SK-N-SH (cell line): ENCODE results near the gene POU2F3. TPM values are rescaled to one million over a fixed set of nuclear protein-coding genes. Genes with fewer than 3 reads are reported as not detected.

Experiments used
- CTCF ChIA-PET: fragments of 300-600, 350-600 bp; formaldehyde crosslinking; extraction: SDS; loops from one replicate; lab custom pipeline; 2021; lab: Yijun Ruan, JAX
- POLR2A ChIA-PET: fragments of 350-600 bp; sonication (Branson Sonifier 250); formaldehyde crosslinking; extraction: SDS; loops from one replicate; lab custom pipeline; 2020; ENCODE audit warnings: antibody characterized with exemption, inconsistent platforms; lab: Yijun Ruan, JAX
- DNase-seq: peaks from one replicate; pipeline ENCODE4 v3.0.0; 2012
- H2AFZ ChIP-seq: fragments of 200-600 bp; sonication (generic); 2 replicates; pipeline ENCODE4 v1.8.1; 2016; ENCODE audit warnings: antibody characterized with exemption, mild to moderate bottlenecking, low read depth
- H3F3A ChIP-seq: fragments of 200-600 bp; sonication (generic); replicated peaks from 2 replicates; pipeline ENCODE3; 2016; ENCODE audit warnings: antibody characterized with exemption, mild to moderate bottlenecking; ENCODE audit not compliant: insufficient read depth
- H3K27ac ChIP-seq, 2 experiments: fragments of 200-500 bp in 1 of 2; fragments of 200-600 bp in 1 of 2; sonication (Bioruptor generic) in 1 of 2; sonication (generic), shearing (Covaris generic) in 1 of 2; 2 replicates each; pipeline versions ENCODE4 v1.5.1 to v1.6.1; 2014 to 2016; ENCODE audit warnings: low read depth in 2 of 2, inconsistent platforms in 1 of 2, low read length in 1 of 2, mild to moderate bottlenecking in 1 of 2, mixed read lengths in 1 of 2
- H3K27me3 ChIP-seq: fragments of 200-600 bp; sonication (generic), shearing (Covaris generic); 2 replicates; pipeline ENCODE4 v1.6.1; 2016; ENCODE audit warnings: mixed run types; ENCODE audit not compliant: insufficient read depth
- H3K36me3 ChIP-seq, 2 experiments: fragments of 200-500 bp in 1 of 2; fragments of 200-600 bp in 1 of 2; sonication (Bioruptor generic) in 1 of 2; sonication (generic) in 1 of 2; replicated peaks in 1 of 2; 2 replicates each; pipeline versions ENCODE3 to v1.5.1; 2014 to 2016; ENCODE audit warnings: low read length in 1 of 2, mild to moderate bottlenecking in 1 of 2; ENCODE audit not compliant: insufficient read depth in 2 of 2, control insufficient read depth in 1 of 2
- H3K4me1 ChIP-seq, 2 experiments: fragments of 200-500 bp in 1 of 2; fragments of 200-600 bp in 1 of 2; sonication (Bioruptor generic) in 1 of 2; sonication (generic), shearing (Covaris generic) in 1 of 2; 2 replicates each; pipeline versions ENCODE4 v1.5.1 to v1.6.1; 2014 to 2016; ENCODE audit warnings: low read depth in 1 of 2, low read length in 1 of 2, mixed run types in 1 of 2; ENCODE audit not compliant: insufficient read depth in 2 of 2, control insufficient read depth in 1 of 2
- H3K4me2 ChIP-seq: fragments of 200-600 bp; sonication (generic), shearing (Covaris generic); 2 replicates; pipeline ENCODE4 v1.6.1; 2017; ENCODE audit warnings: mixed run types
- H3K4me3 ChIP-seq, 2 experiments: fragments of 200-500 bp in 1 of 2; fragments of 200-600 bp in 1 of 2; sonication (Bioruptor generic) in 1 of 2; sonication (generic), shearing (Covaris generic) in 1 of 2; 2 replicates each; pipeline versions ENCODE4 v1.5.1 to v1.8.1; 2014 to 2016; ENCODE audit warnings: low read depth in 2 of 2, inconsistent platforms in 1 of 2, low read length in 1 of 2, mild to moderate bottlenecking in 1 of 2, mixed read lengths in 1 of 2, moderate library complexity in 1 of 2
- H3K79me2 ChIP-seq: fragments of 200-600 bp; sonication (generic); 2 replicates; pipeline ENCODE4 v1.8.1; 2017; ENCODE audit warnings: mild to moderate bottlenecking; ENCODE audit not compliant: insufficient read depth
- H3K9ac ChIP-seq: fragments of 200-600 bp; sonication (generic); 2 replicates; pipeline ENCODE4 v1.6.1; 2017; ENCODE audit warnings: mixed run types
- H3K9me2 ChIP-seq: fragments of 200-600 bp; sonication (generic); 2 replicates; pipeline ENCODE4 v1.6.1; 2017; ENCODE audit warnings: mixed run types
- H3K9me3 ChIP-seq: fragments of 200-600 bp; sonication (generic); 2 replicates; pipeline ENCODE4 v1.6.1; 2017; ENCODE audit warnings: mixed run types, mild to moderate bottlenecking, moderate library complexity
- H4K20me1 ChIP-seq: fragments of 200-600 bp; sonication (generic); 2 replicates; pipeline ENCODE4 v1.6.1; 2017; ENCODE audit warnings: mild to moderate bottlenecking, mixed run types; ENCODE audit not compliant: insufficient read depth
- CHD2 ChIP-seq: fragments of 150-350 bp; IDR thresholded peaks from 2 replicates; pipeline ENCODE4 v1.6.1; 2018; ENCODE audit warnings: low read length; ENCODE audit not compliant: partially characterized antibody
- EP300 ChIP-seq, 2 experiments: IDR thresholded peaks; 2 replicates each; pipeline versions ENCODE4 v1.4.0 to v1.6.1; 2012; ENCODE audit warnings: borderline replicate concordance in 1 of 2, low read depth in 1 of 2, low read length in 1 of 2
- FOXM1 ChIP-seq: IDR thresholded peaks from 2 replicates; pipeline ENCODE4 v1.4.0; 2012; ENCODE audit warnings: low read depth, mild to moderate bottlenecking
- GABPA ChIP-seq: IDR thresholded peaks from 2 replicates; pipeline ENCODE4 v1.4.0; 2012; ENCODE audit warnings: low read depth, mild to moderate bottlenecking
- JUND ChIP-seq: IDR thresholded peaks from 2 replicates; pipeline ENCODE4 v1.4.0; 2012
- MEF2A ChIP-seq: IDR thresholded peaks from 2 replicates; pipeline ENCODE4 v1.4.0; 2012; ENCODE audit warnings: low read depth, borderline replicate concordance
- NFIC ChIP-seq: IDR thresholded peaks from 2 replicates; pipeline ENCODE4 v1.4.0; 2012; ENCODE audit warnings: borderline replicate concordance
- NRF1 ChIP-seq: IDR thresholded peaks from 2 replicates; pipeline ENCODE4 v1.6.1; 2012; ENCODE audit warnings: low read depth, mild to moderate bottlenecking, low read length
- POLR2AphosphoS5 ChIP-seq: IDR thresholded peaks from 2 replicates; pipeline ENCODE4 v1.6.1; 2012; ENCODE audit warnings: low read depth, low read length
- RAD21 ChIP-seq: IDR thresholded peaks from 2 replicates; pipeline ENCODE4 v1.6.1; 2012; ENCODE audit warnings: mild to moderate bottlenecking, low read length
- RXRA ChIP-seq: IDR thresholded peaks from 2 replicates; pipeline ENCODE4 v1.4.0; 2012; ENCODE audit warnings: low read depth, mild to moderate bottlenecking, borderline replicate concordance
- SIN3A ChIP-seq: IDR thresholded peaks from 2 replicates; pipeline ENCODE4 v1.6.1; 2012; ENCODE audit warnings: low read depth, mild to moderate bottlenecking, low read length, moderate library complexity, borderline replicate concordance
- SMC3 ChIP-seq: IDR thresholded peaks from 2 replicates; pipeline ENCODE4 v1.6.1; 2012; ENCODE audit warnings: low read depth, low read length, improper control_type of control experiment
- TEAD4 ChIP-seq: IDR thresholded peaks from 2 replicates; pipeline ENCODE4 v1.4.0; 2012; ENCODE audit warnings: mild to moderate bottlenecking, borderline replicate concordance; ENCODE audit not compliant: insufficient read depth
- USF2 ChIP-seq: fragments of 150-350 bp; IDR thresholded peaks from 2 replicates; pipeline ENCODE4 v1.6.1; 2017; ENCODE audit warnings: antibody characterized with exemption, low read length, low read depth, borderline replicate concordance
- YY1 ChIP-seq: IDR thresholded peaks from 2 replicates; pipeline ENCODE4 v1.4.0; 2012; ENCODE audit warnings: low read depth, mild to moderate bottlenecking
- ZBTB33 ChIP-seq: IDR thresholded peaks from 2 replicates; pipeline ENCODE4 v1.4.0; 2012; ENCODE audit warnings: low read depth, borderline replicate concordance
- WGBS: methylation state at CpG from one replicate; pipeline ENCODE4 v1.1.6; 2017; ENCODE audit warnings: low lambda C conversion rate; 5-methylcytosine and 5-hydroxymethylcytosine counted together
- polyA plus RNA-seq, 3 experiments: library from polyadenylated mRNA; depleted of rRNA; stranded (reverse); fragments of >200 nt; gene quantifications; 2 replicates each; pipeline ENCODE4 v1.2.3, GENCODE V29; 2012

The POU2F3 gene
- polyA plus RNA-seq, 1 of the 3 experiments (the other 2 are of a cell fraction) = 0.02 TPM

GRCh38 chr11:120261931-120262330 is 22.0 kb downstream of the POU2F3 start:
- Histone ChIP-seq H3K79me2 (no peaks in the 10 kb centered on the region), H2AFZ (no peak overlapping the region), H3K9me2 (no peaks in the 10 kb centered on the region), H3K27ac (no peak overlapping the region), H3K4me2 (no peak overlapping the region), H3K4me1 (no peaks in the 10 kb centered on the region), H4K20me1 (no peaks in the 10 kb centered on the region), H3K36me3 (no peaks in the 10 kb centered on the region), H3K4me3 (no peak overlapping the region), H3K9ac (no peak overlapping the region), H3K27me3 (peaks cover 30% of the 10 kb centered on the region; the same call in 1 of the 2 replicates), H3K9me3 (no peaks in the 10 kb centered on the region), H3F3A (no peaks in the 10 kb centered on the region)
- 71% methylated on average over 3 of the region's 3 CpGs for WGBS
- POLR2A ChIA-PET = no interaction called here
- CTCF ChIA-PET = interaction anchor here (0.6 to 1.5 kb wide), 2 partner anchors 46 to 89 kb away, joined by 3 read pairs; no protein-coding TSS in a partner anchor
- TF ChIP-seq JUND = no peak
- TF ChIP-seq NFIC = no peak
- TF ChIP-seq YY1 = no peak
- no peak for TF ChIP-seq POLR2AphosphoS5
- TF ChIP-seq USF2 = no peak
- no peak for TF ChIP-seq MEF2A
- no peak for TF ChIP-seq SMC3
- no peak for TF ChIP-seq EP300 (IDR thresholded peaks at IDR 0.05; ENCODE audit: borderline replicate concordance in 1 of 2, low read depth in 1 of 2, low read length in 1 of 2)
- no peak for TF ChIP-seq GABPA
- TF ChIP-seq SIN3A = no peak
- TF ChIP-seq TEAD4 = no peak
- DNase-seq = no peak

- POLR2A ChIA-PET = no interaction called here
- Histone ChIP-seq H3K9ac (no peak overlapping the region), H3K4me1 (no peaks in the 10 kb centered on the region), H4K20me1 (no peaks in the 10 kb centered on the region), H3K27me3 (peaks cover 8% of the 10 kb centered on the region; the same call in 1 of the 2 replicates), H3K79me2 (no peaks in the 10 kb centered on the region), H3K9me3 (no peaks in the 10 kb centered on the region), H3K36me3 (no peaks in the 10 kb centered on the region), H3K4me2 (no peak overlapping the region), H2AFZ (no peak overlapping the region), H3K27ac (no peak overlapping the region), H3F3A (no peaks in the 10 kb centered on the region), H3K4me3 (no peak overlapping the region), H3K9me2 (no peaks in the 10 kb centered on the region)
- WGBS = 54% methylated on average over 2 of the region's 2 CpGs
- TF ChIP-seq RAD21 (no peak), YY1 (no peak), TEAD4 (no peak), SIN3A (no peak), SMC3 (no peak), NRF1 (no peak), FOXM1 (no peak), POLR2AphosphoS5 (no peak), RXRA (no peak), NFIC (no peak), GABPA (no peak), ZBTB33 (no peak), CHD2 (no peak)
- CTCF ChIA-PET = interaction anchor here (0.7 to 1.2 kb wide), 5 partner anchors 14 to 98 kb away, joined by 3 read pairs; no protein-coding TSS in a partner anchor
- no peak for DNase-seq
Observed at GRCh38 chr11:120267319-120267718, 27.4 kb downstream of the POU2F3 start.
